GM18858 (cell line): Measurements from ENCODE around the gene ABHD16B.
"Not testable (repeated sequence)": the region's sequence is repeated elsewhere in the genome, so short reads cannot be mapped to it uniquely, and the experiment has no call there.

Source experiments
- ATAC-seq: cut with Tn5 transposase; IDR thresholded peaks from one replicate; pipeline ENCODE4 v1.9.1; 2021; ENCODE audit not compliant: unreplicated experiment

Gene ABHD16B

DNA sequence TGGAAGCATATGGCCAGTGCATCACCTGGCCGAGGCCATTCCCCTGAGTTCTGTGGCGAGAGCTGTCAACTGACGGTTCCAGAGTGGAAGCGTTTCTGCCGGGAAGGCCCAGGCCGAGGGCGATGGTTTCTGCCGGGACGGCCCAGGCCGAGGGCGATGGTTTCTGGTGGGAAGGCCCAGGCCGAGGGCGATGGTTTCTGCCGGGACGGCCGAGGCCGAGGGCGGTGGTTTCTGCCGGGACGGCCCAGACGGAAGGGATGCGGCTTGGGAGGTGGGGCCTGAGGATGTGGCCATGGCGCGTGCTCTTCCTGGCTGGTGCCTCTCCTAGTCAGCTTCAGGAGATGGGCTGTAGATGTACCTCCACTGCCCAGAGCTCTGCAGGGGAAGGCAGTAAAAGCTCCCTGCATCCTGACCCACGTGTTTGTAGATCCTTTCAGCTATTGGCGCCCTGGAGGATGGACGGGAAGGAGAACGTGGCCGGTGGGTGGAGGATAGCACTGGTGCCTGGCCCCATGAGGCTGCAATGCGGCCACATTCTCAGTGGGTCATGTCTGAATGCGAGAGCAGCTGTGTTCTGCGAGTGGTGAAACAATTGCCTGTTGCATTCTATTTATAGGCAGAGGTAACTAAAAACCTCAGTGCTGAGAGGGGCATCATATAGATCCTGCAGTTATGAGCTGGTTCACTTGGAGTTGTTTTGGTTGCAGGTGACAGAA lies 16.6 kb downstream of the ABHD16B start:
- ATAC-seq, result no peak

DNA sequence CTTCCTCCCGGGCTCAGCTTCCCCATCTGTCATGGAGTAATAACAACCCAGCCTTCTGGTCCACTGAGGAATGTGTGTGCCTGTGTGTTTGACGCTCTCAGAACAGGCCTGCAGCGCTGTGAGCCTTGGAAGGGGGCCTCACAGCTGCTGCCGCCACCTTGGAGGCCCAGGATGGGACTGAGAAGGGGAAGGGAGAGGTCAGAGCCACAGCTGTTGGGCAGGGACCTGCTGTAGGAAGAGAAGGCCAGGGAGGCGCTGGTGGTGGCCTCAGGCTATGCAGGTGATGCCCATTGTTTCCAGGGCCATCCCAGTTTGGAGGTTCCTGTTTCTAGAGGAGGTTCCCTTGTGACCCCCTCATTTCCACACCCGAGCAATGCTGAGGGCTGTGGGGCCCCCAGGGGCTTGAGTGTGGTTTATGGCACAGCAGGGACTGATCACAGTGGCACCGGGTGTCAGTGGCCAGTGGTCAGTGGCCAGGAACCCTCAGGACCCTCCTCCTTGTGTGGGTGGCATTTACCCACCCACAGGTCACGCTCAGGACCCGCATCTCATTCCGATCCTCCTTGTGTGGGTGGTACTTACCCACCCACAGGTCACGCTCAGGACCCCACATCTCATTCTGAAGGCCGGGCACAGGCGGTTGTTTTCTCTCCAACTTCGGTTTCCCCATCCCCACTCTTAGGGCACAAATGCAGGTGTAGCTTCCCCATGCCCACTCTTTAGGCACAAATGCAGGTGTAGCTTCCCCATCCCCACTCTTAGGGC lies 17.8 kb downstream of the ABHD16B start:
- no peak for ATAC-seq

DNA sequence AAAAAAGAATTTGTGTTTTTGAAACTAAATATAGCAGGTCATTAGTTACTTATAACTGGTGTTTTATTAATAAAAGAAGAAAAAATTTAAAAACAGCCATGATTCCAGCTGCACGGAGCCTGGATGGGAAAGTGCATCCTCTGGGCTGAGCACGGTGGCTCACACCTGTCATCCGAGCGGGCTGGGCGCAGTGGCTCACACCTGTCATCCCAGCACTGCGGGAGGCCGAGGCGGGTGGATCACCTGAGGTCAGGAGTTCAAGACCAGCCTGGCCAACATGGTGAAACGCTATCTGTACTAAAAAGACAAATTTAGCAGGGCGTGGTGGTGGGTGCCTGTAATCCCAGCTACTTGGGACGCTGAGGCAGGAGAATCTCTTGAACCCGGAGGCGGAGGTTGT lies 19.6 kb downstream of the ABHD16B start:
- ATAC-seq, result not testable (repeated sequence)

DNA sequence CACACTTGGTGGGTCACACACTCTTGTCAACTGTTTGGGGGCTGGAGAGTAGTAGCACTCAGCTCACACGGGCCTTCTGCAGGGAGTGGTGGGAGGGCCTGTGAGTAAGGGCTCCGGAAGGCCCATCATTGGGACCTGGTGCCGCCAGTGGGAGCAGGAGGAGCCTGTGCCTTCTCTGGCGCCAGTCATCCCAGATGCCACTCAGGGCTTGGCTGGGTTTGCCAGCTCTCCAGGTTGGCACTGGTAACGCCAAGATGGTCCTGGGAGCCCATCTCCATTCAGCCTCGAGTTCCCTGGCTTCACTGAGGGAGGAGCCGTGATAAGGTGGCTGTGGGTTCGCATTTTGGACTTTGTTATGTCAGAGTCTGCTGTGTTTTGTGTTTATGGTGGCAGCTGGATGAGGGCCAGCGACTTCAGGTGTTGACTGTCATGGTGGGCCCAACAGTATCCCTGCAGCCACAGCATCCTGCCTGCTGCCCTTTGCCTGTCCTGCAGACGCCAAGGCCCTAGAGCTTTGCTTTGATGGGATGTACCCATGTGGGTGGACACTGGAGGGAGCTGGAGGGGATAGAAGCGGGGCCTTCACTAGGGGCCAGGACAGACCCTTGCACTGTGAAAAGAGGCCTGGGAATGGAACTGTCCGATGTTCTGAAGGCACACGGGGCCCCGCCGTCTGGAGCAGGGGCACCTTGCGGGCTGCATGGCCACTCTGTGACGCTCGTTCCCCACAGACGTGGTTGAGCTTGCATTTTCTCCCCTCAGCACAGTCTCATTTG lies 20.3 kb downstream of the ABHD16B start:
- ATAC-seq, result no peak

DNA sequence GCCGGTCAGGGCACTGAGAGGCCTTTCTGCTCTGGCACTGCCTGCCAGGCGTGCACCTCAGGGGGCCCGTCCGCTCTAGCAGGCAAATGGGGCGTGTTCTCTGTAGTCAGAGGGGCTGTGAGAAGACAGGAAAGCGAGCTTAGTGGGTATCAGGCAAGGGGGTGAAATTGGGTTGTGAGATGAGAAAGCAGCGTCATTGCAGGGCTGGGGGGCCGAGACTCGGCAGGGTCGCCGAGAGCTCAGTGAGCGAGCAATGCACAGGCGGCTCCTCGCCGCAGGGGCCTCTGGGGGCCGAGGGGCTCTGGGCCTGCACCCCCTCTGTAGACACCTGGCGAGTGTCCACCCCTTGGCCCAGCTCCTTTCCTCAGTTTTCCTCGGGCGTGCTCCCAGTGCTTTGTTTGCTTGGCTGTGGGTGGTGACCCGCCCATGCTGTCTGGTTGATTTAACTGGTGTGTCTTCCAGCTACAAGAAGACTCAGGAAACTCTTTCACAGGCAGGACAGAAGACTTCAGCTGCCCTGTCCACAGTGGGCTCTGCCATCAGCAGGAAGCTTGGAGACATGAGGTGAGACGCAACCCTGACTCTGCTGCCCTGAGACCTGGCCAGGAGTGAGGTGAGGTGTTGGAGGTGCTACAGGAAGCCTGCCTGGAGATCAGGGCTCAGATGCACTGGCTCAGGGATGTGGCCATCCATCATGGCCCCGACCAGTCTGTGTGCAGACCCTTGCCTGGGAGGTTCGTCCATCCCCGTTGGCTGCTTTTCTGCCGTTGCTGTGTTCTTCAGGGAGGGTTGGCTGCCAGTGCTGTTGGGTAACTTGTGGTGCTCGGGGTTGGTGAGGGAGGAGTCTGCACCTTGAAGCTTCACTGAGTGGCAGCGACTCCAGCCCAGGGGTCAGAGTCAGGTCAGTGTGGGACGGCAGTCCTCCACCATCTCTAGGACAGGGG lies 21.2 kb downstream of the ABHD16B start:
- ATAC-seq, result no peak

DNA sequence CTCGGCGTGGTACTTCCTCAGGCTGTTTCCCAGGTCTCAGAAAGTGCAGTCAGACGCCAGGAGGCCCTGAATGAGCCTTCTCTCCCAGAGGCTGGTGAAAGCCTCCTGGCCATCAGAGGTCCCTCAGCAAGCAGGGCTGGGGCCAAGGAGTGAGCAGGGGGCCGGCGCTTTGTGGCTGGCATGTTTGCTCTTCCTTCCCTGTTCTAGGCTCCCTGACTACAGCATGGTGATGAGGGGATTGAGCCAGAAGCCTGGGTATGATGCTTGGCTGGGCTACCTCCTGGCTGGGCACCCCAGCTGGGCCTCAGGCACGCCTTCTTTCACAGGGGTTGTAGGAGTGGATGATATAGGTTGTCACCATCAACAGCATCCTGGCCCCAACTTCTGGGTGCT lies 21.9 kb downstream of the ABHD16B start:
- ATAC-seq, result no peak

DNA sequence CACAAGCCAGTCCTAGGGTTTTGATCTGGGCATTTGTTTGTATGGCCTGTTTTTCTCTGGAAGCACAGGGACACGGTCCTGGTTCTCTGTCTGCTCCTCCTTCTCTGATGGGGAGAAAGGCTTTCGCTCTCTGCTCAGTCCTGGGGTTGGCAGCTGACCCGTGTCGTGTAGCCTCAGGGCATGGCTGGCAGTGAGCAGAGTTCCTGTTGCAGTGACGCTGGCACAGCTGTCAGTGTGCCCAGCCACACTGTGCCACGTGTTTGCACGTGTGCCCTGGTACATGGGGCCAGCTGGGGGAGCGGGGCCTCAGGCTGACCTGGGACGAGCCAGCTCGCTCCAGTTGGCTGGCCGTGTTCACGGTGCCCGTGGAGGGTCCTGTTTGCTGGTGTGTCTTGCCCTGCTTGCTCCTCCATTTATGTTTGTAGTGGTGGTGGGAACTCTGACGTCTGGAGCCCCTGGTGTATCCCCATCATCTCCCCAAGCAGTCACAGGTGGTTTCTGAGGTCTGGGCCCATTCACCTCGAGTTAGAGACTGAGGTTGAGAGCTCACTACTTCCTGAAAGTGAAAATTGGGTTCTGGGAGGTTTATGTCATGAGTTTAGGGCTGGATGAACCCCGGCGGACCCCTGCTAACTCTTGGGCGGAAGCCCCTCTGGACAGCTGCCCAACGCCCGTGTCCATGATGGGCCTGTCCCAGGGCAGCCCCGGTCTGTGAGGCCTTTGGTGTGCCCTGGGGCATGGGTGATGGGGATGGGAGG lies 23.4 kb downstream of the ABHD16B start:
- ATAC-seq, result no peak

DNA sequence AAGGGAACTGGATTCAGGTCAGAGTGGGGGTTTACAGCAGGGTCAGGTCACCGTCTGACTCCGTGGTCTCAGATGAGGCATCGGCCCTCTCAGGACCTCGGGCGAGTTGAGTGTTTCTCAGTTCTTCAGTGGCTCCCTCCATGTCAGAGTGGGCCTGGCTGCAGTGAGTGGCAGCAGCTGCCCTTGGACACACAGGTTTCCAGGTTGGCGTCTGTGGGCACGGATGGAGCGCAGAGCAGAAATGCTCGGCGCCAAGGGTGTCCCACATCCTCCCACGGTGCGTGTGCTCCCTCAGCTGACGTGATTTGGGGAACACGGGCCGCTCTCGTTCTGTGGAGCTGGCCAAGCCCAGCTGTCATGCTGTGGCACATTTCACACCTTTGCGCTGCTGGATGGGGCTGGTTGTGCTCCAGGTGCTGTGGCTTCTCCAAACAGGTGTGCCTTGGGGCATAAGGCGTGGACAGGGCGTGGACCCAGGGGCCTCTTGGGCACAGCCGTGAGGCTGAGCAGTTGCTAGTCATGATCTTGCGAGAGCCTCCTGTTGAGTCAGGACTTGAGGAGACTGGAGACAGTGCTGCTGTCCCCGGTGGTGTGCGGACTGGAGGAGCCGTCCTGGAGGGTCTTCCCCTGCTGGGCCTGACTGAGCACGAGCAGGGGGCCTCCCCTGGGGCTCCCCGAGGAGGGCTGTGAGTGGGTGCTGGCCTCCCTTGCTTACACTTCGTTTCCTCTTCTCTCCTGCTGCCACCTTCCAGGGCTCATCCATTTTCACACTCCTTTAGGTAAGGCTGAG lies 24.2 kb downstream of the ABHD16B start:
- no peak for ATAC-seq

DNA sequence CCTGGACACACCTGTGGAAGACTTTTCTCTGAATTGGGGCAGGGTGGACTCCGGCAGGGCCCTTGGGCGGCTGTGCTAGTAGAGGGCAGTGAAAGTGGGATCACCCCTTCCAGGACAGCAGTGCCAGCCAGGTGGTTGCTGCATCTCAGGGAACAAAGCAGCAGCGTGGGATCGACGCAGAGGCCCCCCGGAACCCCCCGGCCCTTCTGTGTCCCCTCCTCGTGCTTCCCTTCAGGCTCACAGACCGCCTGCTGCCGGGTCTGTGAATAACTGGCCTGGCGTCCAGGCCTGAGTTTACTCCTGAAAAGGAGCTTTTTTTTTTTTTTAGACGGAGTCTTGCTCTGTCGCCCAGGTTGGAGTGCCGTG lies 24.7 kb downstream of the ABHD16B start:
- ATAC-seq, result no peak

DNA sequence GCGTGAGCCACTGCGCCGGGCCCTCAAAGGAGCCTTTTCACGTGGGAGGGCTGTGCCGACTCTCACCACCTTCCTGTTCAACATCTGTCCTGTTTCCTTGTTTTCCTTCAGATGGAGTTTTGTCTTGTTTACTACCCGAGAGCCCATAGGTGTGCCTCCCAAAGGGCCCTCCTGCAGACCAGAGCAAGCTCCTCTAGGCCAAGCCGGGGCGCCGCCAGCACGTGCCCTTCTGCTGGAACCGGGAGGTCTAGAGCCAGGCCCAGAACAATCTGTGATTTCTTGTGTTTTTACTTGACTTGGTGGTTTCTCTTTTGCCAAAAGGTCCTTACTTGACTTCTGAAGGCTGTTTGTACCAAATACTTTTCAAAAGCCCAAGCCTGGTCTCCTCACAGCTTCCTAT lies 25.6 kb downstream of the ABHD16B start:
- ATAC-seq, result no peak

DNA sequence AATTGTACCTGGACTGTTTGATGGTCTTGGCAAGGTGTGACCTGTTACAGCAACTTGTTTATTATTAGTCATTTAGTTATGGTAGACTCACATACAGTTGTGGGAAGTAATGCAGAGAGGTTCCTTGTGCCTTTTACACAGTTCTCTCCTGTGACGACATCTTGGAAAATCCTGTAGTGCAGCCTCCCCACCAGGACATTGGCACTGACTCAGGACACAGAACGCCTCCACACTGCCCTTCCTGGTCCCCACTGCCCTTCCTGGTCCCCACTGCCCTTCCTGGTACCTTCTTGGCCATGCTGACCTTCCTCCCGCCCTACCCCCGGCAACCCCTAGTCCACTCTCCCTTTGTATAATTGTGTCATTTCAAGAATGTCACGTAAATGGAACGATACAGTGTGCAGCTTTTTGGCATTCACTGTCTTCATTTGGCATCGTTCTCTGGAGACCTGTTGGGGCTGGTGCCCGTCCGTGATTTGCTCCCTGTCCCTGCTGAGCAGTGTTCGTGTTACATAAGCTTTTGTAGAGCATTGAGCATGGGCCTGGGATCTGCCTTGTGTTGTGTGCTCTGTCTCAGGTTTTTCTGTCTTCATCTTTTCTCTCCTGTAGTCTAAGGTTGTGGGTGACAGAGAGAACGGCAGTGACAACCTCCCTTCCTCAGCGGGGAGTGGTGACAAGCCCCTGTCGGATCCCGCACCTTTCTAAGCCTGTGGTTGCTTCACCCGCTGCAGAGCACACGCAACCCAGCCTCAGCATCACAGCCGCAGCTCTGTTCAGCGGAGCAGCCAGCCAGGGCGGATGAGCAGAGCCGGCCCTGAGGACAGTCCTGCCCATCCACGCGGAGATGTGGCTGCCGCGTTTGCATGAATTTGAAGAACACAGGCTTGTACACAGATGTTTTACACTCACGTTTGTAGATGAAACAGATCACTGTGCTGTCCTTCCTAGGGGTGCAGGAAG lies 28.2 kb downstream of the ABHD16B start:
- ATAC-seq, result no peak

DNA sequence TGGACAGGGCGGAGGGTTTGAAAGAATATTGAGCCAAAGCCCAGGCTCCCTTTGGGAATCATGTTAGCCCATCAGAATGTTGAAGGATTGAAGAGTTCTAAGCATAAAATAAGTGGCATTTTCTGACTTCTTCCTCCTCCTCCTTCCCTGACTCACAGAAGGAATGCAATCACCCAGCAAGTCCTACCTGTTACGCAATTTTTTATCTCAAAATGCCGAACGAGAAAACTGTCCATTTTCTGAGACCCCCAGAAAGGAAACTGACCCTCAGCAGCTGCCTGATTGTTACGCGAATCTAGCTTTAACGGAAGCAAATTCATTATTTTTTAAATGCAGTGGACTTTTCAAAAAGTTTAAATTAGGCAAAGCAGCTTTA lies 28.9 kb downstream of the ABHD16B start:
- ATAC-seq, result no peak

DNA sequence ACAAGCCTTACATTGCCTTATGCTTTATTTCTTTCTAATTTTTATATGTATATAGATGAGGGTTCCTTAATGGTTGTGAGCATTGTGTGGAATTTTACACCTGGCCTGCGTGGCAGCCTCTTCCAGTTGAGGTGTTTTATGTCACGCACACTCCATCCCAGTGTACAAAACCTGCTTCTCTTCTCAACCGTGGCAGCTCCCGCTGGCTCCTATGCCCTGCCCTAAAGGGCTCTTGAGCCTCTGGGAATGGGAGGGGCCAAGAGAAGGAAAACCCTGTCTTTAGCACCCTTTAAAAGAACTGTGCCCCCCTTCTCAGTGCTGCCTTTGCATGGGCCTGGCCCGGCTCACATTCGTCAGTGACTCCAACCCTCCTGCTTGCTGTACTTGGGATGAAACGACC lies 29.3 kb downstream of the ABHD16B start:
- no peak for ATAC-seq

DNA sequence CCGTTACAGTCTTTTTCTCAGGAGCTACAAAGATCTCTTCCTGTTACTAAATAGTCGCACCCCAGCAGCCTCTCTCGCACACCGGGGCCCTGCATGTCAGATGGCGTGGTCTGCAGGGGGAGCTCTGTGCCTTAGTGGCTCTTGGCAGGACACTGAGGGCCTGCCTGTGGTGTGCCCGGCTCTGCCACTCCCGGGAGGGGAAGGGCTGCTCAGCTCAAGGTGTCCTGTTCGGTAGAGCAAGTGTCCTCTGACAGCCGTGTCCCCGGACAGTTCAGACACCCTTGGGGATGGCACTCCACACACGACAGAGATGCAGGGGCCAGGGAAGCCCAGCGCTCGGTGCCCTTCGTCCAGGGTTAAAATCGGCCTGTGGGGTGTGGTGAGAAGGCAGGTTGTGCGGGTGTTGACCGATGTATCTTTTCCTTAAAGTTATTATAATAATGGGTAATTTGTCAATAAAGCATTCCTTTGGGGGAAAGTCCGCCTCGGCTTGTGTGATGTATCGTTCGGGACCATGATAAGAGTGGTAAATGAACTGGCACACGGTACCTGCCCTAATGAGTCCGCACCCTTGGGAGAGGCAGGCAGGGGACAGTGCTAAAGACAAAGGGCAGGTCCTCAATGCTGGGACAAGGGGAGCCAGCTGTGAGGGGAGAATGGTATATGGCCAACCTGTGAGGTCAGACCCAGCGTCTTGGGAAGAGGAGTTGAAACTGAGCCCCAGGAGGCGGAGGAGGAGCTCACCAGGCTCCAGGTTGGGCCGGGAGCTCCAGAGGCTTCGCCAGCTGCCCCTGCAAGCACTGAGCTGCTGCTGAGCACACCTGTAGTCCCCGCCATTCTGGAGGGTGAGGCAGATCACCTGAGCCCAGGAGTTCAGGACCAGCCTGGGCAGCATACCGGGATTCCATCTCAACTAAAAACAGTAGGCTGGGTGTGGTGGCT lies 30.0 kb downstream of the ABHD16B start:
- no peak for ATAC-seq

DNA sequence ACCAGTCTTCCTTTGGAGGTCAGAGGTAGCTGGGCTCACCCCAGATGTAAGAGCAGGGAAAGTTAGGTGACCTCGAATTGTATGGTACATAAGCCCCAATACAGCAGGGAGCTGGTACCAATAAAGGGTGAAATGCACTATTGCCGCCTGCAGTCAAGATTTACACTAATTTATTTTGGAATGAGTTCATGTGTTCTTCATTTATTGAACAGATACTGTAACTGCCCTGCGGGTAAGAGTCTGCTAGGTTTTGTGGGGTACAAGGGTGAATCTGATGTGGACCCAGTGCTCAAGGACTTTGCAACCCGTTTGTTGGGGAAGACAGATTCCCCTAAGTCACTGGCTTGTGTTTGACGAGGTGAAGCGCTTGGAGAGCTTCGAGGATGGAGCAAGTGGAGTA lies 31.1 kb downstream of the ABHD16B start:
- ATAC-seq, result no peak

DNA sequence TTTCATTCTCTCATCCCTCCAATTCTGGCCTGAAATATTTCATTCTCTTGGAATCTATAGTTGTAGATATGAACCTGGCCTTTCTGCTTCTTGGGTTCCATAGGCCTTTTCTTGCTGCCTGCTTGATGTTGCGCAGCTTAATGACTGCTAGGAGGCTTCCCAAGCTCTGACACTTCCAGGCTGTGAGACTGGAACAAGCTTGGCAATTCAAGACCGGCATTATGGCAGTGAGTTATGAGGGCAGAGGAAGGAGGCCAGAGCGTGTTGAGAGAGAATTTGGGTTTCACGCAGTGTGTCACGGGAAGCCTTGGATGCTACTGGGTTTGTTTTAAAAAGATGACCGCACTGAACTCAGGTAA lies 32.7 kb downstream of the ABHD16B start:
- ATAC-seq, result no peak
